ENCODE measurements around the gene FOSB.

Gene FOSB

GRCh38 chr19:45437328-45437727, 30.5 kb upstream of the FOSB start:
- no peak for TF ChIP-seq POLR2A (IDR thresholded peaks at IDR 0.05; ENCODE audit: low read length)
- no peak for TF ChIP-seq GATA1 (IDR thresholded peaks at IDR 0.05; ENCODE audit: low read depth, low read length)
- no peak for DNase-seq

GRCh38 chr19:45439190-45439568, 28.6 kb upstream of the FOSB start:
- DNase-seq = no peak
- TF ChIP-seq POLR2A (IDR thresholded peaks at IDR 0.05; ENCODE audit: low read length) = no peak
- no peak for TF ChIP-seq GATA1 (IDR thresholded peaks at IDR 0.05; ENCODE audit: low read depth, low read length)

- DNase-seq = peak; percentile 90 to 95
- TF ChIP-seq POLR2A (IDR thresholded peaks at IDR 0.05; ENCODE audit: low read length) (no peak), GATA1 (IDR thresholded peaks at IDR 0.05; ENCODE audit: low read depth, low read length) (no peak)
These were observed 28.1 kb upstream of the FOSB start for GRCh38 chr19:45439569-45440258.

GRCh38 chr19:45440259-45440638, 27.5 kb upstream of the FOSB start:
- TF ChIP-seq GATA1 (IDR thresholded peaks at IDR 0.05; ENCODE audit: low read depth, low read length) = no peak
- DNase-seq = no peak

GRCh38 chr19:45440873-45441654, 26.7 kb upstream of the FOSB start:
- no peak for TF ChIP-seq GATA1 (IDR thresholded peaks at IDR 0.05; ENCODE audit: low read depth, low read length)
- peak; percentile 27 to 62 for DNase-seq

GRCh38 chr19:45442408-45442777, 25.4 kb upstream of the FOSB start:
- TF ChIP-seq GATA1 (IDR thresholded peaks at IDR 0.05; ENCODE audit: low read depth, low read length) (no peak), POLR2A (IDR thresholded peaks at IDR 0.05; ENCODE audit: low read length) (no peak)
- DNase-seq = no peak

GRCh38 chr19:45442778-45443461, 24.9 kb upstream of the FOSB start:
- DNase-seq = peak; percentile 94

GRCh38 chr19:45443462-45444317, 24.1 kb upstream of the FOSB start:
- TF ChIP-seq POLR2A (IDR thresholded peaks at IDR 0.05; ENCODE audit: low read length) = peak; percentile 10
- TF ChIP-seq GATA1 (IDR thresholded peaks at IDR 0.05; ENCODE audit: low read depth, low read length) = no peak
- DNase-seq = peak; percentile 73 to 84

More at GRCh38 chr19:45442778-45443461, 24.9 kb upstream of the FOSB start:
- TF ChIP-seq POLR2A (IDR thresholded peaks at IDR 0.05; ENCODE audit: low read length) (peak; percentile 72), GATA1 (IDR thresholded peaks at IDR 0.05; ENCODE audit: low read depth, low read length) (no peak)

GRCh38 chr19:45444318-45445041, 23.3 kb upstream of the FOSB start:
- no peak for TF ChIP-seq GATA1 (IDR thresholded peaks at IDR 0.05; ENCODE audit: low read depth, low read length)
- TF ChIP-seq POLR2A (IDR thresholded peaks at IDR 0.05; ENCODE audit: low read length) = no peak
- DNase-seq = peak; percentile 91

- no peak for DNase-seq
- TF ChIP-seq GATA1 (IDR thresholded peaks at IDR 0.05; ENCODE audit: low read depth, low read length) (no peak), POLR2A (IDR thresholded peaks at IDR 0.05; ENCODE audit: low read length) (no peak)
These were observed 22.7 kb upstream of the FOSB start for GRCh38 chr19:45445139-45445538.

GRCh38 chr19:45446295-45446694, 21.5 kb upstream of the FOSB start:
- TF ChIP-seq POLR2A (IDR thresholded peaks at IDR 0.05; ENCODE audit: low read length) = no peak
- no peak for TF ChIP-seq GATA1 (IDR thresholded peaks at IDR 0.05; ENCODE audit: low read depth, low read length)
- peak; percentile 58 to 59 for DNase-seq

- DNase-seq = no peak
- no peak for TF ChIP-seq POLR2A (IDR thresholded peaks at IDR 0.05; ENCODE audit: low read length)
These were observed 20.9 kb upstream of the FOSB start for GRCh38 chr19:45446944-45447343.

GRCh38 chr19:45448425-45448756, 19.4 kb upstream of the FOSB start:
- TF ChIP-seq GATA1 (IDR thresholded peaks at IDR 0.05; ENCODE audit: low read depth, low read length) (no peak), POLR2A (IDR thresholded peaks at IDR 0.05; ENCODE audit: low read length) (no peak)
- DNase-seq = no peak
